HepG2 (cell line): ENCODE results near the gene MT4. TPM values are rescaled to one million over a fixed set of nuclear protein-coding genes. Genes with fewer than 3 reads are reported as not detected.
A peak's percentile ranks its signal among the peaks of the same experiment; 100 is the strongest.

Experiments used
- CENPBD1 ChIP-seq: sonication (generic); formaldehyde crosslinking; IDR thresholded peaks from 2 replicates; pipeline ENCODE4 v1.8.0; 2022; ENCODE audit warnings: missing genetic modification reagents, low read depth, mild to moderate bottlenecking, borderline replicate concordance
- CENPX ChIP-seq: sonication (generic); formaldehyde crosslinking; IDR thresholded peaks from 2 replicates; pipeline ENCODE4 v1.9.0; 2021; ENCODE audit warnings: mild to moderate bottlenecking, missing genetic modification reagents, moderate library complexity
- ERF ChIP-seq: IDR thresholded peaks from 2 replicates; pipeline ENCODE4 v1.6.1; 2018; ENCODE audit warnings: missing biosample characterization, missing genetic modification reagents
- HDAC1 ChIP-seq: sonication (generic); formaldehyde crosslinking; IDR thresholded peaks from 2 replicates; pipeline ENCODE4 v1.5.1; 2020; ENCODE audit warnings: mild to moderate bottlenecking, missing genetic modification reagents
- MXI1 ChIP-seq: IDR thresholded peaks from 3 replicates; pipeline ENCODE4 v1.6.1; 2012; ENCODE audit warnings: low read depth, low read length, inconsistent platforms, borderline replicate concordance
- NFE2 ChIP-seq: sonication (generic); formaldehyde crosslinking; IDR thresholded peaks from 2 replicates; pipeline ENCODE4 v1.4.0; 2020; ENCODE audit warnings: missing genetic modification reagents
- PBX3 ChIP-seq: sonication (generic); formaldehyde crosslinking; IDR thresholded peaks from 2 replicates; pipeline ENCODE4 v1.8.1; 2023; ENCODE audit warnings: missing genetic modification reagents, inconsistent platforms, borderline replicate concordance
- PHB2 ChIP-seq: fragments of 450-650 bp; IDR thresholded peaks from 2 replicates; pipeline ENCODE4 v1.6.1; 2018; ENCODE audit not compliant: partially characterized antibody
- POLR2AphosphoS2 ChIP-seq: IDR thresholded peaks from 2 replicates; pipeline ENCODE4 v1.6.1; 2011; ENCODE audit warnings: low read depth, low read length, improper control_type of control experiment
- RFX5 ChIP-seq: IDR thresholded peaks from 2 replicates; pipeline ENCODE4 v1.6.1; 2011; ENCODE audit warnings: low read depth, low read length, improper control_type of control experiment
- ZFP62 ChIP-seq: sonication (generic); formaldehyde crosslinking; IDR thresholded peaks from 2 replicates; pipeline ENCODE4 v1.4.0; 2020; ENCODE audit warnings: missing genetic modification reagents
- ZNF362 ChIP-seq: sonication (generic); formaldehyde crosslinking; IDR thresholded peaks from 2 replicates; pipeline ENCODE4 v1.4.0; 2020; ENCODE audit warnings: missing genetic modification reagents, mild to moderate bottlenecking, borderline replicate concordance
- ZNF569 ChIP-seq: sonication (generic); formaldehyde crosslinking; IDR thresholded peaks from 2 replicates; pipeline ENCODE4 v1.5.0; 2020; ENCODE audit warnings: mild to moderate bottlenecking, missing genetic modification reagents, moderate library complexity, borderline replicate concordance
- ZNF629 ChIP-seq: sonication (generic); formaldehyde crosslinking; conservative IDR thresholded peaks from 2 replicates; pipeline ENCODE4 v1.5.0; 2020; ENCODE audit warnings: missing genetic modification reagents
- ZNF740 ChIP-seq: sonication (generic); formaldehyde crosslinking; IDR thresholded peaks from 2 replicates; pipeline ENCODE4 v1.4.0; 2020; ENCODE audit warnings: missing genetic modification reagents
- ZNF747 ChIP-seq: sonication (generic); formaldehyde crosslinking; IDR thresholded peaks from 2 replicates; pipeline ENCODE4 v1.8.1; 2023; ENCODE audit warnings: missing genetic modification reagents, mild to moderate bottlenecking, borderline replicate concordance
- polyA plus RNA-seq, 8 experiments: library from polyadenylated mRNA; depleted of rRNA in 3 of 8; stranded (reverse) in 7 of 8; unstranded in 1 of 8; fragments of >200 nt; fragmentation: Illumina TruSeq in 4 of 8; extraction: Trizol in 4 of 8; gene quantifications; 2 replicates each; pipeline versions ENCODE4 v1.2.1 to v1.2.3, GENCODE V29; 2011 to 2016; ENCODE audit warnings: low read depth in 4 of 8, missing spikeins in 1 of 8, mixed read lengths in 1 of 8; ENCODE audit not compliant: insufficient read depth in 1 of 8
- total RNA-seq, 5 experiments: library from RNA; depleted of rRNA; stranded (reverse); fragments of >200 nt; fragmentation: Illumina TruSeq; extraction: Trizol; gene quantifications; 2 replicates each; pipeline ENCODE4 v1.2.3, GENCODE V29; 2016; ENCODE audit warnings: low read depth in 1 of 5
- TF ChIP-seq, protein P1 (sequence below), 2 experiments: fragments of 450-650 bp in 1 of 2; sonication (generic) in 1 of 2; formaldehyde crosslinking; IDR thresholded peaks; 2 replicates each; pipeline versions ENCODE4 v1.5.0 to v1.8.0; 2020 to 2022; ENCODE audit warnings: mild to moderate bottlenecking in 1 of 2, missing genetic modification reagents in 1 of 2
- TF ChIP-seq, protein P2 (sequence below): sonication (generic); formaldehyde crosslinking; IDR thresholded peaks from 2 replicates; pipeline ENCODE4 v1.8.0; 2023; ENCODE audit warnings: mild to moderate bottlenecking, missing genetic modification reagents
- TF ChIP-seq, protein P3 (sequence below): sonication (generic); formaldehyde crosslinking; IDR thresholded peaks from 2 replicates; pipeline ENCODE4 v1.9.0; 2021; ENCODE audit warnings: missing genetic modification reagents, borderline replicate concordance
- TF ChIP-seq, protein P4 (sequence below): sonication (generic); formaldehyde crosslinking; IDR thresholded peaks from 2 replicates; pipeline ENCODE4 v1.8.1; 2023; ENCODE audit warnings: mild to moderate bottlenecking, missing genetic modification reagents

Gene MT4
- total and polyA plus RNA-seq, 2 of the 13 experiments (the other 11 are each of a cell fraction or from before 2014, with no cell fraction given) = not detected

DNA sequence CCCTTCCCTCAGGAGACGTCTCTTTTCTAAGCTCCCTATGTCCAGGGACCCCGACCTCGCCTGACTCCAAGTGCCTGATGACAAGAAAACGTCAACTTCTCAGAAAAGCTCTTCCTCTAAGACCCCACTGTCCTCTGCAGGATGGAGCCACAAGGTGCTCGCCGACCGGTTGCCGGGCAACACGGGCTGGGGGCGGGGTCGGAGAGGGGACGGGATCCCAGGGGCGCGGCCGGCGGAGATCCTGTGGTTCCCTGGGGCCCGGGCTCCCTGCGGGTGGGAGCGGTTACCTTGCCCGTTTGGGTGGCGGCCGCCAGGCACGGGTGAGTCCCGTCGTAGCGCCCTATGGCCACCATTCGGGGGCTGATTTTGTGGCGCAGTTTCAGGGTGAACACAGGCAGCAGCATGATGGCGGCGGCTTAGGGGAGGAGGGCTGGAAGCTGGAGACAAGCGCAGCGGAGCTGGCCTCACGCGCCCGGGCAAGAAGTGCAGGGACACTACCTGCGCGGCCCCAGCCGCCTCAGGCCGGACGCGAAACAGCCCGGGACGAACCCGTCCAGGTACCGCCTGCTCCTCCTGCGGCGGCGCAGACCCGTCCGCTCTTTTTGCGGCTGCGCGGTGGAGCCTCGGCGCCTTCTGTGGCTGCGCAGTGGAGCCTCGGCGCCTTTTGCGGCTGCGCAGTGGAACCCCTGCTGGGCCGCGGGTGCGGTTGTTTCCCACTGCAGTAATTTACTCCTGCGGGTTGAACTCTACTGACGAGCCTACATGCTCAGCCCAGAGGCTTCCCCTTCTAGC is 45.2 kb upstream of the MT4 start, which contains the start of gene BBS2 (continued):
- TF ChIP-seq CENPX (CRISPR knock-in tag) = no peak
- no peak for TF ChIP-seq ZNF569
- TF ChIP-seq NFE2 (CRISPR knock-in tag) = no peak
- no peak for TF ChIP-seq CENPBD1 (CRISPR knock-in tag)
- TF ChIP-seq ZNF629 = peak; percentile 25
- no peak for TF ChIP-seq POLR2AphosphoS2
- TF ChIP-seq MXI1 = peak; percentile 26; the same call in 1 of the 3 replicates
- TF ChIP-seq PHB2 = no peak
- peak; percentile 93 for TF ChIP-seq ZNF747 (CRISPR knock-in tag)
- no peak for TF ChIP-seq RFX5
- TF ChIP-seq, protein P1, sequence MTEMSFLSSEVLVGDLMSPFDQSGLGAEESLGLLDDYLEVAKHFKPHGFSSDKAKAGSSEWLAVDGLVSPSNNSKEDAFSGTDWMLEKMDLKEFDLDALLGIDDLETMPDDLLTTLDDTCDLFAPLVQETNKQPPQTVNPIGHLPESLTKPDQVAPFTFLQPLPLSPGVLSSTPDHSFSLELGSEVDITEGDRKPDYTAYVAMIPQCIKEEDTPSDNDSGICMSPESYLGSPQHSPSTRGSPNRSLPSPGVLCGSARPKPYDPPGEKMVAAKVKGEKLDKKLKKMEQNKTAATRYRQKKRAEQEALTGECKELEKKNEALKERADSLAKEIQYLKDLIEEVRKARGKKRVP (CRISPR knock-in tag; IDR thresholded peaks at IDR 0.05) = 0 out of 4 replicates have a peak, but pooled peaks of 1 of the 2 experiments have one; percentile 17
- 0 out of 2 replicates have a peak, but pooled peaks have one; percentile 34 for TF ChIP-seq ZFP62 (CRISPR knock-in tag)
- TF ChIP-seq ERF (CRISPR knock-in tag) = peak; percentile 73
- TF ChIP-seq, protein P2, sequence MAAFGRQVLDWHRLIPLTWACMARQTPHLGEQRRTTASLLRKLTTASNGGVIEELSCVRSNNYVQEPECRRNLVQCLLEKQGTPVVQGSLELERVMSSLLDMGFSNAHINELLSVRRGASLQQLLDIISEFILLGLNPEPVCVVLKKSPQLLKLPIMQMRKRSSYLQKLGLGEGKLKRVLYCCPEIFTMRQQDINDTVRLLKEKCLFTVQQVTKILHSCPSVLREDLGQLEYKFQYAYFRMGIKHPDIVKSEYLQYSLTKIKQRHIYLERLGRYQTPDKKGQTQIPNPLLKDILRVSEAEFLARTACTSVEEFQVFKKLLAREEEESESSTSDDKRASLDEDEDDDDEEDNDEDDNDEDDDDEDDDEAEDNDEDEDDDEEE (CRISPR knock-in tag) = peak; percentile 73
- no peak for TF ChIP-seq ZNF740 (CRISPR knock-in tag)
- TF ChIP-seq HDAC1 = peak; percentile 93
- no peak for TF ChIP-seq PBX3 (CRISPR knock-in tag)
- TF ChIP-seq, protein P3, sequence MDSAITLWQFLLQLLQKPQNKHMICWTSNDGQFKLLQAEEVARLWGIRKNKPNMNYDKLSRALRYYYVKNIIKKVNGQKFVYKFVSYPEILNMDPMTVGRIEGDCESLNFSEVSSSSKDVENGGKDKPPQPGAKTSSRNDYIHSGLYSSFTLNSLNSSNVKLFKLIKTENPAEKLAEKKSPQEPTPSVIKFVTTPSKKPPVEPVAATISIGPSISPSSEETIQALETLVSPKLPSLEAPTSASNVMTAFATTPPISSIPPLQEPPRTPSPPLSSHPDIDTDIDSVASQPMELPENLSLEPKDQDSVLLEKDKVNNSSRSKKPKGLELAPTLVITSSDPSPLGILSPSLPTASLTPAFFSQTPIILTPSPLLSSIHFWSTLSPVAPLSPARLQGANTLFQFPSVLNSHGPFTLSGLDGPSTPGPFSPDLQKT (CRISPR knock-in tag) = 0 out of 2 replicates have a peak, but pooled peaks have one; percentile 61
- TF ChIP-seq ZNF362 (CRISPR knock-in tag) = no peak
- TF ChIP-seq, protein P4, sequence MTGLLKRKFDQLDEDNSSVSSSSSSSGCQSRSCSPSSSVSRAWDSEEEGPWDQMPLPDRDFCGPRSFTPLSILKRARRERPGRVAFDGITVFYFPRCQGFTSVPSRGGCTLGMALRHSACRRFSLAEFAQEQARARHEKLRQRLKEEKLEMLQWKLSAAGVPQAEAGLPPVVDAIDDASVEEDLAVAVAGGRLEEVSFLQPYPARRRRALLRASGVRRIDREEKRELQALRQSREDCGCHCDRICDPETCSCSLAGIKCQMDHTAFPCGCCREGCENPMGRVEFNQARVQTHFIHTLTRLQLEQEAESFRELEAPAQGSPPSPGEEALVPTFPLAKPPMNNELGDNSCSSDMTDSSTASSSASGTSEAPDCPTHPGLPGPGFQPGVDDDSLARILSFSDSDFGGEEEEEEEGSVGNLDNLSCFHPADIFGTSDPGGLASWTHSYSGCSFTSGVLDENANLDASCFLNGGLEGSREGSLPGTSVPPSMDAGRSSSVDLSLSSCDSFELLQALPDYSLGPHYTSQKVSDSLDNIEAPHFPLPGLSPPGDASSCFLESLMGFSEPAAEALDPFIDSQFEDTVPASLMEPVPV (CRISPR knock-in tag) = peak; percentile 85; the same call in 1 of the 2 replicates
